ENCODE data around the gene DARS1.
"Not testable (repeated sequence)": the region's sequence is repeated elsewhere in the genome, so short reads cannot be mapped to it uniquely, and the experiment has no call there.

Gene DARS1

DNA sequence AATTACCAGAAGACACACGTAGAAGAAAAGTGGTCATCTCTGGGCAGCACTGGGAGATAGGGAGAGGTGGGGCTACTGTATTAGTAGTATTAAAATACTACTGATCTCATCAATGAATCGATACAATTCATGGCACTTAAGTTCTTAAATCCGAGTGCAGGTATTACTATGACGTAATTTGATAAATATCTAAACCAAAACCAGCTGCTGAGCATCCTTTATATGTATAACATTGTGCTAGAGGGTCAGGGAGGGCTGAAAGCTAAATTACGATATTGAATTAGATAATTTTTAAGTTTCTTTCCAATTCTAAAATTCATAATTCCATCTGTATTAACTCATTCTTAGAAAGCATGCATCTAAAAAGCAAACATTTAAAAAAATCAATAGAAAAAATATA lies 25.3 kb downstream of the DARS1 start:
- peaks cover 39% of the 10 kb centered on the region for H3K4me1 ChIP-seq (ENCODE audit: insufficient read depth, low read length)
- H3K27me3 ChIP-seq (ENCODE audit: insufficient read depth, low read length) = no peaks in the 10 kb centered on the region
- peak overlapping the region; percentile 80 for H3K27ac ChIP-seq (ENCODE audit: low read depth, low read length)
- H3K9ac ChIP-seq (ENCODE audit: low read depth, low read length) = no peak overlapping the region
- H3K4me3 ChIP-seq (ENCODE audit: low read length) = 0 out of 2 replicates have a peak overlapping the region, but pooled peaks have one; percentile 22
- WGBS = 100% methylated on average over 3 of the region's 5 CpGs
- H3K9me3 ChIP-seq (ENCODE audit: insufficient read depth, low read depth, low read length) = no peaks in the 10 kb centered on the region
- H3K36me3 ChIP-seq (ENCODE audit: insufficient read depth, low read length) = peaks cover 25% of the 10 kb centered on the region; the same call in 1 of the 2 replicates

DNA sequence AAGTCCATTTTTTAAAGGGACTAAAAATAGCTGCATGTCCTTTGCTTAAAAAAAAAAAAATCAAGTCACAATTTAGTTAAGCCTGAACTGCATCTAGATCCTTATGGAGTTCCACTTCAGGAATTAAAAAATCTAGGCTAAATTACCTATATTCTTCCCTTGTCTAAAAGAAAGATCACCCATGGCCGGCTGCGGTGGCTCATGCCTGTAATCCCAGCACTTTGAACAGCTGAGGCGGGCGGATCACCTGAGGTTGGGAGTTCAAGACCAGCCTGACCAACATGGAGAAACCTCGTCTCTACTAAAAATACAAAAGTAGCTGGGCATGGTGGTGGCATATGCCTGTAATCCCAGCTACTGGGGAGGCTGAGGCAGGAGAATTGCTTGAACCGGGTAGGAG lies 26.5 kb downstream of the DARS1 start:
- peaks cover 25% of the 10 kb centered on the region; the same call in 1 of the 2 replicates for H3K36me3 ChIP-seq (ENCODE audit: insufficient read depth, low read length)
- H3K27ac ChIP-seq (ENCODE audit: low read depth, low read length) = not testable (repeated sequence)

DNA sequence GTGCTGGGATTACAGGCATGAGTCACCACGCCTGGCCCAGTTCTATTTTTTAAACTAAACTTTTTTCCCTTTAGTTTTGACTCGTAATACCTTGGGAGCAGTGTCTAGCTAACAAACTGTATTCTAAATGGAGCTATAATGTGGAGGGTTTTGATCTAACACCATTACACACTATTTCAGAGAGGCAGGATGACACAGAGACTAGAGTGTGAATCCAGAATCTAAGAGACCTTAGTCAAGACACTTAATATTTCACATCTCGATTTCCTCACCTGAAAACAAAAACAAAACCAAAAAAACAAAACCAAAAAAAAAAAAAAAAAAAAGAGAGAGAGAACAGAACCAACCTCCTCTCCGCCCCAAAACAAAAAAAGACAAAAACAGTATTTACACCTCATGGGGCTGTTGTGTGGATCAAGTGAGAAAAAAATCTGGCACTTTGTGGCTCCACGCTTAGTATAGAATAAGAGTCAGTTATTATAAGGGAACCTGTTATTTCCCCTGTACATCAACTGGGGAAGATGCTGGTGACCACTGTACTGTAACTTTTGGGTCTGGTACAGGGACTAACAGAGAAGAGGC lies 31.3 kb downstream of the DARS1 start:
- WGBS = 98% methylated on average over 4 of the region's 5 CpGs

More for the DNA sequence above, 26.5 kb downstream of the DARS1 start:
- not testable (repeated sequence) for H3K9me3 ChIP-seq (ENCODE audit: insufficient read depth, low read depth, low read length); H3K27me3 ChIP-seq (ENCODE audit: insufficient read depth, low read length); H3K4me3 ChIP-seq (ENCODE audit: low read length); H3K9ac ChIP-seq (ENCODE audit: low read depth, low read length)
- WGBS = 95% methylated on average over 6 of the region's 6 CpGs
- H3K4me1 ChIP-seq (ENCODE audit: insufficient read depth, low read length) = peaks cover 39% of the 10 kb centered on the region

DNA sequence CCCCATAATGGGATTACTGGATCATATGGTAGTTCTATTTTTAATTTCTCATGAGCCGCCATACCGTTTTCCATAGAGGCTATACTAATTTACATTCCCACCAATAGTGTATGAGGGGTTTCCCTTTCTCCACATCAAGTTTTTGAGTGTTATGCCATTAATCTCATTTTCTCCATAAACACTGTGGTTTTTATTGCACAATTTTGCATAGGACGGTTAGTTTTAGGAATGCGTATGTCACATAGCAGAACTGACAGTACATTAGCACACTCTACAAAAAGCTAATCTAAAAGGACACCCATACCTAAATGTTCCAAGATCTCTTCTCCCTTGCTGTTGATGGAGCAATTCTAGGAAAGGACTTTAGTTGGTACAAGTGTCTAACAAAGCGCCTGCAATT lies 32.5 kb downstream of the DARS1 start:
- Histone ChIP-seq H3K27ac (ENCODE audit: low read depth, low read length) (no peak overlapping the region), H3K4me3 (ENCODE audit: low read length) (no peak overlapping the region), H3K9me3 (ENCODE audit: insufficient read depth, low read depth, low read length) (no peaks in the 10 kb centered on the region), H3K4me1 (ENCODE audit: insufficient read depth, low read length) (0 out of 2 replicates have a peak, but pooled peaks cover 10% of the 10 kb centered on the region), H3K36me3 (ENCODE audit: insufficient read depth, low read length) (peaks cover 24% of the 10 kb centered on the region), H3K27me3 (ENCODE audit: insufficient read depth, low read length) (no peaks in the 10 kb centered on the region), H3K9ac (ENCODE audit: low read depth, low read length) (no peak overlapping the region)
- 96% methylated on average over 2 of the region's 5 CpGs for WGBS

More for the DNA sequence above, 31.3 kb downstream of the DARS1 start:
- H3K4me3 ChIP-seq (ENCODE audit: low read length) = no peak overlapping the region
- H3K9ac ChIP-seq (ENCODE audit: low read depth, low read length) = no peak overlapping the region
- H3K9me3 ChIP-seq (ENCODE audit: insufficient read depth, low read depth, low read length) = no peaks in the 10 kb centered on the region
- no peak overlapping the region for H3K27ac ChIP-seq (ENCODE audit: low read depth, low read length)
- peaks cover 30% of the 10 kb centered on the region for H3K36me3 ChIP-seq (ENCODE audit: insufficient read depth, low read length)
- H3K27me3 ChIP-seq (ENCODE audit: insufficient read depth, low read length) = no peaks in the 10 kb centered on the region
- 0 out of 2 replicates have a peak, but pooled peaks cover 8% of the 10 kb centered on the region for H3K4me1 ChIP-seq (ENCODE audit: insufficient read depth, low read length)

DNA sequence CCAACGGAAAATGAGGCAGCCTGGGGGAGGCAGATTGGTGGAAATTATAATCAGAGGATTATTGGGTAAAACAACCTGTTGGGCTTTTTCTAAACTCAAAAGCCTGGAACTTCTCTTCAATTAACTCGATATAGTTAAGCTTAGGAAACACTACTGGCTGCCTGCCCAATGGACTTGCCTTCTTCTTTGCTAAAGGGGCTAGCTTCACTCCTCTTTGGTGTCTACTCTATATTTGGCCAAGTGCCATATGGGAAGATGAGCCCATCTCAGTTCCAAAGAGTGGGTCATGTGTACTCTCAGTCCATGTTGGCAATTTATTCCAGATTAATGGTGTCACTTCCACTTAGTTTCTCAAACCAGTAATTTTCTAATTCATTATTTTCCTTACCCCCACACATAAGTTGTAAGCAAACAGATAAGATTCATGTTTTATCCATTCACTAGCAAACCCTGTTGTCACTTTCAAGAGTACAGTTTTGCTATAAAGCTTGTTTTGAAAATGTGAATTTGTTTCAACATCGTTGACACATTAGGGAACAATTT lies 34.3 kb downstream of the DARS1 start:
- no peak overlapping the region for H3K9ac ChIP-seq (ENCODE audit: low read depth, low read length)
- no peak overlapping the region for H3K4me3 ChIP-seq (ENCODE audit: low read length)
- 0 out of 2 replicates have a peak, but pooled peaks cover 10% of the 10 kb centered on the region for H3K4me1 ChIP-seq (ENCODE audit: insufficient read depth, low read length)
- peaks cover 20% of the 10 kb centered on the region for H3K36me3 ChIP-seq (ENCODE audit: insufficient read depth, low read length)
- no peaks in the 10 kb centered on the region for H3K9me3 ChIP-seq (ENCODE audit: insufficient read depth, low read depth, low read length)
- H3K27me3 ChIP-seq (ENCODE audit: insufficient read depth, low read length) = no peaks in the 10 kb centered on the region
- H3K27ac ChIP-seq (ENCODE audit: low read depth, low read length) = no peak overlapping the region
- 98% methylated on average over 3 of the region's 3 CpGs for WGBS

DNA sequence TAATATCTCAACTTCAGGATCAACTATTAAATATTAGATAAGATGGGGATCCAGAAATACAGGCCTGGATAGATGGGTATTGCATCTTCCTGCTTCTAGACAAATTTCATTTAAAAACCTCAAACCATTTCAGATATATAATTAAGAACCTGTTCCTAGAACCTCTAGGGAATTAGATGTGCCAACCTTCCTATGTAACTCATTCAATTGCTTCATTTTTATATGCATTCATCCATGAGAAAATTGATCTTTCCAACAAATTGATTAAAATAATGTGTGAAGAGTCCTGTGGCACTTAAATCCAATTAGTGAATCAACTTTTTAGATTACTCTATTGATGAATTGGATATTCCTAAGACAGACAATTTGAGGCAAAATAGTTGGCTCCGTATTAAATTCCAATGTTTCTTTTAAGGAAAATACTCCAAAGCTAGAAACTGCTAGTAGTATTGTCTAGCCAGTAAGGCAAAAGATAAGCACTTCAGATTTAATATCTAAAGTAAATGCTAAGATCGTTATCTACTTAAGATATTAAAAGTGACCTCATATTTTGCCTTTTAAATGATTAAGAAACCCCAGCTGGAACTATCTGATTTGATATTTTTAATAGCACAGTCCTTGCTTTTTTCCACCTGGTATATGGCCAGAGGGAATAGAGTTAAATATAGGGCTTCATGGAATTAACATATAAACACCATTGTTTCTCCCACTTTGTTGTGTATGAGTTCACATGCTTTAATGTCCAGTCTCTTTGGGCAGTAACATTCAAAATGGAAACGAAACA lies 35.8 kb downstream of the DARS1 start:
- Histone ChIP-seq H3K27me3 (ENCODE audit: insufficient read depth, low read length) (no peaks in the 10 kb centered on the region), H3K9ac (ENCODE audit: low read depth, low read length) (no peak overlapping the region), H3K9me3 (ENCODE audit: insufficient read depth, low read depth, low read length) (no peaks in the 10 kb centered on the region), H3K27ac (ENCODE audit: low read depth, low read length) (no peak overlapping the region), H3K36me3 (ENCODE audit: insufficient read depth, low read length) (peaks cover 15% of the 10 kb centered on the region), H3K4me3 (ENCODE audit: low read length) (no peak overlapping the region), H3K4me1 (ENCODE audit: insufficient read depth, low read length) (0 out of 2 replicates have a peak, but pooled peaks cover 10% of the 10 kb centered on the region)
- WGBS = 96% methylated on average over 2 of the region's 3 CpGs

DNA sequence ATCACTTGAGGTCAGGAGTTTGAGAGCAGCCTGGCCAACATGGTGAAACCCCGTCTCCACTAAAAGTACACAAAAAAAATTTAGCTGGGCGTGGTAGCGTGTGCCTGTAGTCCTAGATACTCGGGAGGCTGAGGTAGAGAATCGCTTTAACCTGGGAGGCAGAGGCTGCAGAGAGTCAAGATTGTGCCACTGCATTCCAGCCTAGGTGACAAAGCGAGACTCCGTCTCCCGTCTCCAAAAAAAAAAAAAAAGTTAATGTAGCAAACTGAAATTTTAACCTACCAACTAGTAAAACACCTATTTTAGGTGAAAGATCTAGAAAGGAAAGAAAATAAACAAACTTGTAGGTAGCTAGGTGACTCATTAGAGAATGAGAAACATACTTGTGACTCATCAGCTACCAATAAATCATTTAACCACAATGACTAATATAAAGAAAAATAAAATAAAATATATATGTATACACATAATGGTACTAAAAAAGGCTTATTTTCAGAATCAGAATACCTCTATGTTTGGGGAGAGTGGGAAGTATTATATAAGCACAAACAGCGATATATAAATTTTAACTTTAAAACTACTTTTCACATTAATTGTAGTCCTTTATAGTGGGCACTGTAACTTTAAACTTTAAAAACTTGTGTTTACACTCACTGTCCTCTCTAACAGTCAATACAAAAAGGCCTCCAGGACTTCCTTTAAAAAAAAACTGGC lies 36.6 kb downstream of the DARS1 start:
- 95% methylated on average over 9 of the region's 9 CpGs for WGBS
- Histone ChIP-seq H3K36me3 (ENCODE audit: insufficient read depth, low read length) (peaks cover 20% of the 10 kb centered on the region), H3K9ac (ENCODE audit: low read depth, low read length) (no peak overlapping the region), H3K27me3 (ENCODE audit: insufficient read depth, low read length) (no peaks in the 10 kb centered on the region), H3K4me1 (ENCODE audit: insufficient read depth, low read length) (0 out of 2 replicates have a peak, but pooled peaks cover 10% of the 10 kb centered on the region), H3K9me3 (ENCODE audit: insufficient read depth, low read depth, low read length) (no peaks in the 10 kb centered on the region), H3K4me3 (ENCODE audit: low read length) (no peak overlapping the region), H3K27ac (ENCODE audit: low read depth, low read length) (no peak overlapping the region)

DNA sequence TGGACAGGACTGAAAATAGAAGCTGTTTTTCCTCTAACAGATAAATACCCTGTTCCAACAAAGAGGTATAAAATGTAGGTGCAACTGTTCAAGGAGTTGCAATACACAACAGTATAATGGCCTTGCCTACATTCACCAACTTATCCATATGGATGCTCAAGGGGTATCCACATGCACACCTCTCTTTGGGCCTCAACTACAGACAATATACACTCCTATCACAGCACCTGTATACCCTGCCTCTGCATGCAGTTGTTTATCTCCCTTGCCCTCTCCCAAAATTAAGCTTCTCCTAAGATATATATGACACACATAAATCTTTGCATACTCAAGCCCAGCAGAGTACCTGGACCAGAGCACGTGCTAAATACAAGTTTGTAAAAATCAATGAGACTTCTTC lies 37.3 kb downstream of the DARS1 start:
- no peak overlapping the region for H3K27ac ChIP-seq (ENCODE audit: low read depth, low read length)
- 85% methylated on average over 1 of the region's 1 CpG for WGBS
- no peaks in the 10 kb centered on the region for H3K27me3 ChIP-seq (ENCODE audit: insufficient read depth, low read length)
- peaks cover 21% of the 10 kb centered on the region for H3K36me3 ChIP-seq (ENCODE audit: insufficient read depth, low read length)
- no peaks in the 10 kb centered on the region for H3K9me3 ChIP-seq (ENCODE audit: insufficient read depth, low read depth, low read length)
- H3K4me3 ChIP-seq (ENCODE audit: low read length) = no peak overlapping the region
- no peak overlapping the region for H3K9ac ChIP-seq (ENCODE audit: low read depth, low read length)
- 0 out of 2 replicates have a peak, but pooled peaks cover 10% of the 10 kb centered on the region for H3K4me1 ChIP-seq (ENCODE audit: insufficient read depth, low read length)

DNA sequence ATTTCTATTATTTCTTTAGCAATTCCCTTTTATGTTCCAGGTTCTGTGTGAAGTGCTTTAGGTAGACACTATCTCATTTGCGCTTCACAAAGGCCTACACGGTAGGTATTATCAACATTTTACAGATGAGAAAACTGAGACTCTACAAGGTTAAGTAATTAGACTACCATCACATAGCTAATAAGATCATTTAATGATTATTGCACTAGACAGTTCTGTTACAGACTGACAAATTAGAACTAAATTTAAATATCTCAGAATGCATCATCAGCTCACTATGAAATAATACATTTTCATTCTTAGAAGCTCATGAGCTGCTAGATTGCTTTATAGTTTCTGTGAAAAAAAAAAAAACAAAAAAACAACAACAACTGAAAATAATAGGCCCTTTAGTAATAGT lies 37.9 kb downstream of the DARS1 start:
- H3K4me1 ChIP-seq (ENCODE audit: insufficient read depth, low read length) = 0 out of 2 replicates have a peak, but pooled peaks cover 10% of the 10 kb centered on the region
- WGBS = 100% methylated on average over 2 of the region's 2 CpGs
- H3K27ac ChIP-seq (ENCODE audit: low read depth, low read length) = no peak overlapping the region

DNA sequence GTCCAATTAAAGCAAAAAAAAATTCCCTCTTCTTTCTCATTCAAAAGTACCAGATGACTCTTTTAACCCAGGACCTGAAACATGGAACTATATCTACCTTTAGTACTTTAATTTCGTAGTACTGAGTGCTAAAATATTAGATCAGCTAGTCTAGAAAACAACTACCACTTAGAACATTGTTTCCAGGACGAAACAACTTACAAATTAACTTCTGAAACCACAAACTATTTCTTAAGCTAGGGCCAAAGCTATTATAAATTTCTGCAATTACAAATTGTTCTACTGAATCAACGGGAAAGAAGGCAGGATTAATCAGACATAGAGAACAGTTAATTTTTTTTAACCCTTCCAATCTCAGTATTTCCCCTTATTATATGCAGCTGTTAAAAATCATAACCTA lies 39.9 kb downstream of the DARS1 start:
- Histone ChIP-seq H3K27ac (ENCODE audit: low read depth, low read length) (no peak overlapping the region), H3K9me3 (ENCODE audit: insufficient read depth, low read depth, low read length) (peaks cover 4% of the 10 kb centered on the region; the same call in 1 of the 2 replicates), H3K36me3 (ENCODE audit: insufficient read depth, low read length) (peaks cover 17% of the 10 kb centered on the region), H3K9ac (ENCODE audit: low read depth, low read length) (no peak overlapping the region), H3K4me3 (ENCODE audit: low read length) (no peak overlapping the region), H3K4me1 (ENCODE audit: insufficient read depth, low read length) (0 out of 2 replicates have a peak, but pooled peaks cover 9% of the 10 kb centered on the region), H3K27me3 (ENCODE audit: insufficient read depth, low read length) (no peaks in the 10 kb centered on the region)
- WGBS = 96% methylated on average over 3 of the region's 3 CpGs

More for the DNA sequence above, 37.9 kb downstream of the DARS1 start:
- H3K27me3 ChIP-seq (ENCODE audit: insufficient read depth, low read length) = no peaks in the 10 kb centered on the region
- H3K9me3 ChIP-seq (ENCODE audit: insufficient read depth, low read depth, low read length) = peaks cover 4% of the 10 kb centered on the region; the same call in 1 of the 2 replicates
- H3K9ac ChIP-seq (ENCODE audit: low read depth, low read length) = no peak overlapping the region
- H3K4me3 ChIP-seq (ENCODE audit: low read length) = no peak overlapping the region
- peaks cover 21% of the 10 kb centered on the region for H3K36me3 ChIP-seq (ENCODE audit: insufficient read depth, low read length)

Data from HUES64 (cell line).